ENCODE measurements around the gene SLC28A1.
"Not testable (repeated sequence)": the region's sequence is repeated elsewhere in the genome, so short reads cannot be mapped to it uniquely, and the experiment has no call there.

Gene SLC28A1, protein sequence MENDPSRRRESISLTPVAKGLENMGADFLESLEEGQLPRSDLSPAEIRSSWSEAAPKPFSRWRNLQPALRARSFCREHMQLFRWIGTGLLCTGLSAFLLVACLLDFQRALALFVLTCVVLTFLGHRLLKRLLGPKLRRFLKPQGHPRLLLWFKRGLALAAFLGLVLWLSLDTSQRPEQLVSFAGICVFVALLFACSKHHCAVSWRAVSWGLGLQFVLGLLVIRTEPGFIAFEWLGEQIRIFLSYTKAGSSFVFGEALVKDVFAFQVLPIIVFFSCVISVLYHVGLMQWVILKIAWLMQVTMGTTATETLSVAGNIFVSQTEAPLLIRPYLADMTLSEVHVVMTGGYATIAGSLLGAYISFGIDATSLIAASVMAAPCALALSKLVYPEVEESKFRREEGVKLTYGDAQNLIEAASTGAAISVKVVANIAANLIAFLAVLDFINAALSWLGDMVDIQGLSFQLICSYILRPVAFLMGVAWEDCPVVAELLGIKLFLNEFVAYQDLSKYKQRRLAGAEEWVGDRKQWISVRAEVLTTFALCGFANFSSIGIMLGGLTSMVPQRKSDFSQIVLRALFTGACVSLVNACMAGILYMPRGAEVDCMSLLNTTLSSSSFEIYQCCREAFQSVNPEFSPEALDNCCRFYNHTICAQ

DNA sequence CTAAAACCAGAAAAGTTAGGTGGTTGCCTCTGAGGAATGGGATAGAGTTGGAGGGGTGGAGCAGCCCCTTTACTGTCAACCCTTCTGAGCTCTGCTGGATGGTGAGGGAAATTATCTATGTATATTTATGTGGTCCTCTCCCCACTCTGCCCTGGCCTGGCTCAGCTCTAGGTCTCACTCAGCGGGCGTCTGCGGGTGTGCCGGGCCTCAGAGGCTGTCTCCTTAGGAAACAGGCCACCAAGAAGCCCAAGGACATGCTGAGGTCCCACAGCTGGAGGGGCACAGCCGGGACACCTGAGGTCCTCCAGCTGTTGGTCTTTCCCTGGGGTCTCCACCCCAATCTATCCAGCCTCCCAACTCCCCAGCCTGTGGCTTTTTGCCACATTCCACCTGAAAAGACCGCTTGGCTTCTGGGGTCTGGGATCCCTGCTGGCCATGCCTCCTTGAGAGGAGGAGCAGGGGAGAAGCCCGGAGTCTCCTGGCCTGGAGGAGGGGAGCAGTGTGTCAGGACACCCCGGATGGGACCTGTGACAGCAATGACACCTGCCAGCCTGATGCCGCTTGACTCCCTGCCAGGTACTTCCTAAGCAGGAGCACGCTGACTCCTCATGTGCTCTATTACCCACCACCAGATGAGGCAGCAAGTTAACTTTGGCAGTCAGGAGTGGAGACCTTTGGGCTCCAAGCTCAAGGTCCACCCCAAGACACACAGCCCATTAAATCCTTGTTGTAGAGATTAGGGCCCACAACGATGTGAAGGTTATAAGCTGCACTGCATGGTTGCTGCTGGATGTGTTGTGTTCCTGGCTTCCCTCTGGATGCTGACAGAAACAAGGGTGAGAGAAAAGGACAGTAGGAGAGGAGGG is at the start of gene SLC28A1:
SLC28A1 (plus strand) TSS at position 747 of the 866 bp plus-strand sequence. CDS start 3,099 bp downstream, outside the sequence.
- DNase-seq, result no peak

GRCh38 chr15:84834969-84835368 is 49.5 kb upstream of the SLC28A1 start:
- DNase-seq, result no peak

- no peak for DNase-seq
Measured at GRCh38 chr15:84835661-84836337, 48.7 kb upstream of the SLC28A1 start.

GRCh38 chr15:84836844-84837243 is 47.6 kb upstream of the SLC28A1 start:
- no peak for DNase-seq

GRCh38 chr15:84839714-84840113 is 44.7 kb upstream of the SLC28A1 start:
- no peak for DNase-seq

DNA sequence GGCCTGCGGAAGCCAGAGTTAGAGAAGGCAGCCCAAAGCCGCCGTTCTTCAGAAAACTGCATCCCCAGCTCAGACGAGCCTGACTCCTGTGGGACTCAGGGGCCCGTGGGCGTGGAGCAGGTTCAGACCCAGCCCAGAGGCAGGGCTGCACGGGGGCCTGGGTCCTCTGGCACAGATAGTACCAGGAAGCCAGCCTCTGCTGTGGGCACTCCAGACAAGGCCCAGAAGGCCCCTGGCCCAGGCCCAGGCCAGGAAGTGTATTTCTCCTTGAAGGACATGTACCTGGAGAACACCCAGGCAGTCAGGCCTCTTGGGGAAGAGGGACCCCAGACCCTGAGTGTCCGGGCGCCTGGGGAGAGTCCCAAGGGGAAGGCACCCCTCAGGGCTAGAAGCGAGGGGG is 44.2 kb upstream of the SLC28A1 start:
- DNase-seq, result no peak

DNA sequence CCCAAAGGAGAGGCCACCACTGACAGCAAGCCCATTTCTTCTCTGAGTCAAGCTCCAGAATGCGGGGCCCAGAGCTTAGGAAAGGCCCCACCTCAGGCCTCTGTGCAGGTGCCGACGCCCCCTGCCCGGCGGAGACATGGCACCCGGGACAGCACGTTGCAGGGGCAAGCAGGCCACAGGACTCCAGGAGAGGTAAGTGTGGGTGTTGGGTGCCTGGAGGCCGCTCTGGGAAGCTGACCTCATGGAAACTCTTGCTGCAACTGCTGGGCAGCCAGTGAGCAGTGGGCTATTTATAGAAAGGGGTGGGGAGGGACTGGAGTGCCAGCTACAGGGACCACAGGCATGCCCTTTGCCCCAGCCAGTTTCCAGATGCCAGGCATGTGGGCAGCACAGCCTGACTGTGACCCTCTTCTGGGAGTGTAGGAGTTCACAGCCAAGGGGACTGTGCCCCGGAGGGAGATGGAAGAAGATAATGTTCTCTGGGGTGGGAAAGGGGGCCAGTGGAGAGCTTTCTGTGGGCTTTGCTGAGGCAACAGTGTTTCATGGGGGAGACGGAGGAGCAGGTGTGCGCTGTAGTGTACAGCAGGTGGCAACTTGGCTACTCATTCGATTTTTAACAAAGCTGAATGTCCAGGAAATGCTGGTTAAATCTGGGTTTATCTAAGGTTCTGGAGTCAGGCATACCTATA is 43.6 kb upstream of the SLC28A1 start:
- peak; percentile 74 for DNase-seq

- no peak for DNase-seq
Measured at GRCh38 chr15:84842781-84843180, 41.7 kb upstream of the SLC28A1 start.

DNA sequence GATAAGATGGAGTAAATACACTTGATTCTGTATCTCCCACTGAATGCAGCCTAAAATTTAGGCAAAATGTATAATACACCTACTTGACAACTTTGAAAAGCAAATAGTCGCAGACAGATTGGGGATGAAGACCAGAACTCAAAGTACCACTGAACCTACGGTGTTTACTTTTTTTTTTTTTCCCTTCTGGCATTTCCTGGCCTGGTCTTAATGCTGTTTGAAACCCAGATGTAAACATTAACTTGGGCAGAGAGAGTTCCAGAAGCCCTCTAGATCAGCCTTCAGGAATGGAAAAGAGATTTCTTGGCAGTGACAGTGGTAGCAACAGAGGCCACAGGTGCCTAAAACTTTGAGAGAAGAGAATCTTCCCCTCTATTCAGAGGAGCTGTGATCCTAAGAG is 39.5 kb upstream of the SLC28A1 start:
- no peak for DNase-seq

- not testable (repeated sequence) for DNase-seq
Measured at GRCh38 chr15:84845631-84846030, 38.8 kb upstream of the SLC28A1 start.

DNA sequence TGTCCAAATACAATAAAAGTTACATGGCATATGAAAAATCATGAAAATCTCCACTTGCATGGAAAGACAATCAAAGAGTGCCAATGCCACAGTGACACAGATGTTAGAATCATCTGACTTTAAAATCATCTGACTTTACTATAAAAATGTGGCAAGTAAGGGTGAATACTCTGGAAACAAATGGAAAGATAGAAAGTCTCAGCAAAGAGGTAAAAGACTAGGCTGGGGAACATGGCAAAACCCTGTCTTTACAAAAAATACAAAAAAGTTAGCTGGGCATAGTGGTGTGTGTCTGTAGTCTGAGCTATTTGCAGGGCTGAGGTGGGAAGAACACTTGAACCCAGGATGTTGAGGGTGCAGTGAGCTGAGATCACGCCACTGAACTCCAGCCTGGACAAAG is 38.2 kb upstream of the SLC28A1 start:
- DNase-seq, result no peak

DNA sequence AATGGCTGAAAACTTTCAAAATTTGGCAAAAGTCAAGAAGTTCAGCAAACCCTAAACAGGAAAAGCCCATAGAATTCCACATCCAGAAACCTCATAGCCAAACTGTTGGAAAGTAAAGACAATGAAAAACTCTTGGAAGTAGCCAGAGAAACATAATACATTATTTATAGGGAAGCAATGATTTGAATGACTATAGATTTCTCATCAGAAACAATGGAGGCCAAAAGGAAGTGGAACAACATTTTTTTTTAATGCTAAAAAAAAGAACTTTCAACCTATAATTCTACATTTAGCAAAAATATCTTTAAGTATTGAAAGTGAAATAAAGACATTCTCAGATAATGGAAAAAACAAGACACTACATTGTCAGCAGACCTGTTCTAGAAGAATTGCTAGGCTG is 37.1 kb upstream of the SLC28A1 start:
- DNase-seq, result no peak

DNA sequence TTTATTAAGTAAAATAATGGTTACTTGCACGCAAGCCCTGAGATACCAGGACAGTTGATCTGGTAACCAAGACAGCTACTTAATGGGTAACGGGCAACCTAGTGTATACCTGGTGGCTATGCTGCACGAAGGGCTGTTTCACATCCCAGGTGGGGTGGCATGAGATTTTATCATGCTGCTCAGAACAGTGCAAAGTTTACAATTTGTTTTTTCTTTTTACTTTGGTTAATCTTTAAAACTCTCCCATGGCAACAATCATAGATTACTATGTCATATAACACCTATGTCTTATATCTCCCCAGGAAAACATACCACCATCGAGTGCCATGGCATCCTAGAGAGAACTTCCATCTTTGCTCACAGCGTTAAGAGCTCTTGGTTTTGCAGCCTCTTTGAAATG is 32.2 kb upstream of the SLC28A1 start:
- no peak for DNase-seq

- DNase-seq, result no peak
Measured at GRCh38 chr15:84855136-84855535, 29.3 kb upstream of the SLC28A1 start.

DNA sequence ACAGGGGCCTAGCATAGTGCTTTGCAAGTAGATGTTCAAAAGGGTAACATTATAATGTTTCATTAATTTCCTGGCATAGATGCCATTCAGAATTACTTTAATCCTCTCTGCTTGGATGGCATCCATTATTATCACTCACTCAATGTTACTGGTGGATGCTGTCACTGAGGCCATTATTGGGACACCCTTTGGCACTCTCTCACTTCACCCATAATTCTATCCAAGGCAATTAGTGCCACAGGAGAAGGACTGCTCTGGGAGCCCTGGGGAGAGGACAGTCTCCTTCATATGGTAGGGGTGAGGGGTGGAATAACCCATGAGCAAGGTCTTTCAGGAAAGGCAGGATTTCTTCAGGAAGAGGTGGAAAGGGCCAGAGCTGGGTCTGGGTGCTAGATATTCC is 28.7 kb upstream of the SLC28A1 start:
- no peak for DNase-seq

DNA sequence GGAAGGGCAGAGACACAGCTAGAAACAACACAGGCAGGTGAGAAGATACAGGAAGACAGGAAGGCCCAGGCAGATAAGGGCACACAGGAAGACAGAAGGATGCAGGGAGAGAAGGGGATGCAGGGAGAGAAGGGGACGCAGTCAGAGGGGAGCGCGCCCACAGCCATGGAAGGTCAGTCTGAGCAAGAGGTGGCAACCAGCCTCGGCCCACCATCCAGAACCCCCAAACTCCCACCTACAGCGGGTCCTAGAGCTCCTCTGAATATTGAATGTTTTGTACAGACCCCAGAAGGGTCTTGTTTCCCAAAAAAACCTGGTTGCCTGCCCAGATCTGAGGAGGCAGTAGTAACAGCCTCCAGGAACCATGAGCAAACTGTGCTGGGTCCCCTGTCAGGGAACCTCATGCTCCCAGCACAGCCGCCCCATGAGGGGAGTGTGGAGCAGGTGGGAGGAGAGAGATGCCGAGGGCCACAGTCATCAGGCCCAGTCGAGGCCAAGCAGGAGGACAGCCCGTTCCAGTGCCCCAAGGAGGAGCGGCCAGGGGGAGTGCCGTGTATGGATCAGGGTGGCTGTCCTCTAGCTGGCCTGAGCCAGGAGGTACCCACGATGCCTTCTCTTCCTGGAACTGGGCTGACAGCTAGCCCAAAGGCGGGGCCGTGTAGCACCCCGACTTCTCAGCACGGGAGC is 27.6 kb upstream of the SLC28A1 start:
- DNase-seq, result no peak

DNA sequence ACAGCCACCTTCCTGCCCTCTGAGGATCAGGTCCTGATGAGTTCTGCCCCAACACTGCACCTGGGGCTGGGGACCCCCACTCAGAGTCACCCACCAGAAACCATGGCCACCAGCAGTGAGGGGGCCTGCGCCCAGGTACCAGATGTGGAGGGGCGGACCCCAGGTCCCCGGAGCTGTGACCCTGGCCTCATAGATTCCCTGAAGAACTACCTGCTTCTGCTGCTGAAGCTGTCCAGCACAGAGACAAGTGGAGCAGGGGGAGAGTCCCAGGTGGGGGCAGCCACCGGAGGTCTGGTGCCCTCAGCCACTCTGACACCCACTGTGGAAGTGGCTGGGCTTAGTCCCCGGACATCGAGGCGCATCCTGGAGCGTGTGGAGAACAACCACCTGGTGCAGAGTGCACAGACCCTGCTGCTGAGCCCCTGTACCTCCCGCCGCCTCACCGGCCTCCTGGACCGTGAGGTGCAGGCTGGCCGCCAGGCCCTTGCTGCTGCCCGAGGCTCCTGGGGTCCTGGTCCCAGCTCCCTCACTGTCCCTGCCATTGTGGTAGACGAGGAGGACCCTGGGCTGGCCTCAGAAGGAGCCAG is 27.0 kb upstream of the SLC28A1 start:
- no peak for DNase-seq

DNA sequence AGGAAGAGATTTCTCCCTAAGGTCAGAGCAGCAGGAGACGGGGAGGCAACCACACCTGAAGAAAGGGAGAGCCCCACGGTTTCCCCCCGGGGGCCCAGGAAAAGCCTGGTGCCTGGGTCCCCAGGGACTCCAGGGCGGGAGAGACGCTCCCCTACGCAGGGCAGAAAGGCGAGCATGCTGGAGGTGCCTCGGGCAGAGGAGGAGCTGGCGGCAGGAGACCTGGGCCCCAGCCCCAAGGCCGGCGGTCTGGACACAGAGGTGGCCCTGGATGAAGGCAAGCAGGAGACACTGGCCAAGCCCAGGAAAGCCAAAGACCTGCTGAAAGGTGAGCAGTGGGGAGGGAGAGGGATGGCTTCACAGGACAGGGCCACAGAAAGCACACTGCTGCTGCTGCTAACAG is 26.2 kb upstream of the SLC28A1 start:
- DNase-seq, result no peak

GRCh38 chr15:84859144-84859543 is 25.3 kb upstream of the SLC28A1 start:
- no peak for DNase-seq

DNA sequence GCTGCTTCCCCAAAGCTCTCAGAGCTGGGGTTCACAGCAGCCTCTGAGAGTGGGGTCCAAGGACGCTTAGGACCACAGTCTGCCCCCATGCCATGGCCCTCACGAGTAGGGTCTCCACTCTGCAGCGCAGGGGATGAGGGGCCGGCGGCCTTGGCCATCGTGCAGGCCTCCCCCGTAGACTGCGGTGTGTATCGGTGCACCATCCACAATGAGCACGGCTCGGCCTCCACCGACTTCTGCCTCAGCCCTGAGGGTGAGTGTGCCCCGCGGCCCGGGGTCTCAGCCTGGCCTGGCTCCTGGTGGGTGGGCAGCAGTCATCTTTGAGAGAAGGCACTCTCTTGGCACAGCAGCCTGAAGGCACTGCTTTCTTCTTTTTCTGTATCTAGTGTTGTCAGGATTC is 24.8 kb upstream of the SLC28A1 start:
- DNase-seq, result no peak

GRCh38 chr15:84861781-84862180 is 22.7 kb upstream of the SLC28A1 start:
- no peak for DNase-seq
